ENCODE results near the gene BBS10. TPM values are rescaled to one million over a fixed set of nuclear protein-coding genes. Genes with fewer than 3 reads are reported as not detected.

Gene BBS10
- 5.4 TPM in 2 replicates for polyA plus RNA-seq (2013)

GRCh38 chr12:76348079-76348901 is at the start of gene BBS10:
Gene BBS10, minus strand, starts transcription at chr12:76348415. Its CDS starts 57 bp downstream, at chr12:76348358.
- Histone ChIP-seq H2BK12ac (ENCODE audit: low read length) (no peak within 1 kb of the TSS), H4K91ac (ENCODE audit: low read depth, low read length) (peak within 1 kb of the TSS; percentile 81), H3K14ac (ENCODE audit: low read length) (peak within 1 kb of the TSS; percentile 87), H4K12ac (ENCODE audit: low read depth, low read length) (peak within 1 kb of the TSS; percentile 92), H3K4me2 (ENCODE audit: low read length) (peak within 1 kb of the TSS; percentile 99), H3K27me3 (ENCODE audit: insufficient read depth, low read length) (no peaks in the 10 kb centered on the region), H3K9me3 (ENCODE audit: insufficient read depth, low read depth, low read length) (no peaks in the 10 kb centered on the region), H2AFZ (ENCODE audit: insufficient read depth, low read length, poor library complexity) (peak within 1 kb of the TSS; percentile 85), H4K8ac (ENCODE audit: low read depth, low read length) (peak within 1 kb of the TSS; percentile 97), H3K18ac (ENCODE audit: low read length) (peak within 1 kb of the TSS; percentile 73), H3K79me1 (ENCODE audit: low read length) (peaks cover 8% of the 10 kb centered on the region), H2BK120ac (ENCODE audit: insufficient read depth, low read length, poor library complexity) (peak within 1 kb of the TSS; percentile 73), H3K4me1 (ENCODE audit: control insufficient read depth in 1 of 2, insufficient read depth in 2 of 2, low read length in 2 of 2) (peaks cover 3% of the 10 kb centered on the region in 2 experiments), H3K9ac (ENCODE audit: low read length) (peak within 1 kb of the TSS; percentile 96), H3K27ac (ENCODE audit: low read depth, low read length) (peak within 1 kb of the TSS; percentile 59), H3K23ac (ENCODE audit: low read length) (no peak within 1 kb of the TSS), H2AK5ac (ENCODE audit: low read length) (peak within 1 kb of the TSS; percentile 15), H2BK5ac (ENCODE audit: low read depth, low read length, poor library complexity) (peak within 1 kb of the TSS; percentile 42), H3K4me3 (ENCODE audit: low read depth, low read length) (peak within 1 kb of the TSS; percentile 98), H3K79me2 (ENCODE audit: control insufficient read depth, insufficient read depth, low read length, poor library complexity) (peaks cover 4% of the 10 kb centered on the region), H3K36me3 (ENCODE audit: control insufficient read depth in 1 of 2, insufficient read depth in 2 of 2, low read length in 2 of 2) (no peaks in the 10 kb centered on the region), H3K4ac (ENCODE audit: low read depth, low read length) (peak within 1 kb of the TSS; percentile 52)
- WGBS (ENCODE audit: extremely low coverage, insufficient coverage, insufficient read length): no CpG with 5 or more reads among the region's 49 CpGs
- DNase-seq: peak; percentile 83 to 86

- Histone ChIP-seq H3K9ac (ENCODE audit: low read length) (no peak overlapping the region), H3K4me3 (ENCODE audit: low read depth, low read length) (no peak overlapping the region), H3K14ac (ENCODE audit: low read length) (no peak overlapping the region), H3K4me2 (ENCODE audit: low read length) (no peak overlapping the region), H4K91ac (ENCODE audit: low read depth, low read length) (no peak overlapping the region), H2AK5ac (ENCODE audit: low read length) (no peak overlapping the region), H3K79me1 (ENCODE audit: low read length) (no peaks in the 10 kb centered on the region), H3K27me3 (ENCODE audit: insufficient read depth, low read length) (no peaks in the 10 kb centered on the region), H4K12ac (ENCODE audit: low read depth, low read length) (no peak overlapping the region), H3K4me1 (ENCODE audit: control insufficient read depth in 1 of 2, insufficient read depth in 2 of 2, low read length in 2 of 2) (no peaks in the 10 kb centered on the region), H2BK12ac (ENCODE audit: low read length) (no peak overlapping the region), H2BK120ac (ENCODE audit: insufficient read depth, low read length, poor library complexity) (no peak overlapping the region), H2BK5ac (ENCODE audit: low read depth, low read length, poor library complexity) (no peak overlapping the region), H3K9me3 (ENCODE audit: insufficient read depth, low read depth, low read length) (no peaks in the 10 kb centered on the region), H3K36me3 (ENCODE audit: control insufficient read depth in 1 of 2, insufficient read depth in 2 of 2, low read length in 2 of 2) (peaks cover 2 to 3% of the 10 kb centered on the region in 2 experiments), H3K23ac (ENCODE audit: low read length) (no peak overlapping the region), H3K18ac (ENCODE audit: low read length) (no peak overlapping the region), H2AFZ (ENCODE audit: insufficient read depth, low read length, poor library complexity) (no peak overlapping the region), H4K8ac (ENCODE audit: low read depth, low read length) (no peak overlapping the region), H3K79me2 (ENCODE audit: control insufficient read depth, insufficient read depth, low read length, poor library complexity) (no peaks in the 10 kb centered on the region), H3K27ac (ENCODE audit: low read depth, low read length) (no peak overlapping the region), H3K4ac (ENCODE audit: low read depth, low read length) (no peak overlapping the region)
- WGBS (ENCODE audit: extremely low coverage, insufficient coverage, insufficient read length): no CpG with 5 or more reads among the region's 1 CpG
- DNase-seq: no peak
Observed at GRCh38 chr12:76391461-76391860, 43.2 kb upstream of the BBS10 start.

GRCh38 chr12:76387614-76388013 is 39.4 kb upstream of the BBS10 start:
- H3K9ac ChIP-seq (ENCODE audit: low read length): no peak overlapping the region
- H3K4ac ChIP-seq (ENCODE audit: low read depth, low read length): no peak overlapping the region
- no peak overlapping the region for H4K8ac ChIP-seq (ENCODE audit: low read depth, low read length)
- H3K9me3 ChIP-seq (ENCODE audit: insufficient read depth, low read depth, low read length): no peaks in the 10 kb centered on the region
- no peak overlapping the region for H2AK5ac ChIP-seq (ENCODE audit: low read length)
- H2BK12ac ChIP-seq (ENCODE audit: low read length): no peak overlapping the region
- H3K4me3 ChIP-seq (ENCODE audit: low read depth, low read length): no peak overlapping the region
- H3K14ac ChIP-seq (ENCODE audit: low read length): no peak overlapping the region
- H3K4me2 ChIP-seq (ENCODE audit: low read length): no peak overlapping the region
- no peak overlapping the region for H2BK5ac ChIP-seq (ENCODE audit: low read depth, low read length, poor library complexity)
- no peaks in the 10 kb centered on the region for H3K4me1 ChIP-seq (ENCODE audit: control insufficient read depth in 1 of 2, insufficient read depth in 2 of 2, low read length in 2 of 2)
- H3K79me1 ChIP-seq (ENCODE audit: low read length): no peaks in the 10 kb centered on the region
- H3K36me3 ChIP-seq (ENCODE audit: control insufficient read depth in 1 of 2, insufficient read depth in 2 of 2, low read length in 2 of 2): peaks cover 2 to 3% of the 10 kb centered on the region in 2 experiments
- peak in 1 of 2 donors; percentile 29 for DNase-seq
- no peak overlapping the region for H3K18ac ChIP-seq (ENCODE audit: low read length)
- H2AFZ ChIP-seq (ENCODE audit: insufficient read depth, low read length, poor library complexity): no peak overlapping the region
- H3K79me2 ChIP-seq (ENCODE audit: control insufficient read depth, insufficient read depth, low read length, poor library complexity): no peaks in the 10 kb centered on the region
- H2BK120ac ChIP-seq (ENCODE audit: insufficient read depth, low read length, poor library complexity): no peak overlapping the region
- H3K27ac ChIP-seq (ENCODE audit: low read depth, low read length): no peak overlapping the region
- H4K91ac ChIP-seq (ENCODE audit: low read depth, low read length): no peak overlapping the region
- no CpG with 5 or more reads among the region's 2 CpGs for WGBS (ENCODE audit: extremely low coverage, insufficient coverage, insufficient read length)
- H3K23ac ChIP-seq (ENCODE audit: low read length): no peak overlapping the region
- H3K27me3 ChIP-seq (ENCODE audit: insufficient read depth, low read length): no peaks in the 10 kb centered on the region
- H4K12ac ChIP-seq (ENCODE audit: low read depth, low read length): no peak overlapping the region

- peaks cover 0 to 3% of the 10 kb centered on the region in 2 experiments for H3K36me3 ChIP-seq (ENCODE audit: control insufficient read depth in 1 of 2, insufficient read depth in 2 of 2, low read length in 2 of 2)
- no CpG with 5 or more reads among the region's 2 CpGs for WGBS (ENCODE audit: extremely low coverage, insufficient coverage, insufficient read length)
- no peak overlapping the region for H2BK5ac ChIP-seq (ENCODE audit: low read depth, low read length, poor library complexity)
- H2AFZ ChIP-seq (ENCODE audit: insufficient read depth, low read length, poor library complexity): no peak overlapping the region
- H2AK5ac ChIP-seq (ENCODE audit: low read length): no peak overlapping the region
- no peak overlapping the region for H3K23ac ChIP-seq (ENCODE audit: low read length)
- H3K27ac ChIP-seq (ENCODE audit: low read depth, low read length): no peak overlapping the region
- no peaks in the 10 kb centered on the region for H3K79me1 ChIP-seq (ENCODE audit: low read length)
- no peaks in the 10 kb centered on the region for H3K4me1 ChIP-seq (ENCODE audit: control insufficient read depth in 1 of 2, insufficient read depth in 2 of 2, low read length in 2 of 2)
- no peaks in the 10 kb centered on the region for H3K9me3 ChIP-seq (ENCODE audit: insufficient read depth, low read depth, low read length)
- H3K4me2 ChIP-seq (ENCODE audit: low read length): no peak overlapping the region
- no peak overlapping the region for H4K8ac ChIP-seq (ENCODE audit: low read depth, low read length)
- no peak overlapping the region for H4K12ac ChIP-seq (ENCODE audit: low read depth, low read length)
- H3K27me3 ChIP-seq (ENCODE audit: insufficient read depth, low read length): no peaks in the 10 kb centered on the region
- no peak for DNase-seq
- no peak overlapping the region for H3K4ac ChIP-seq (ENCODE audit: low read depth, low read length)
- H3K4me3 ChIP-seq (ENCODE audit: low read depth, low read length): no peak overlapping the region
- no peak overlapping the region for H3K18ac ChIP-seq (ENCODE audit: low read length)
- H2BK120ac ChIP-seq (ENCODE audit: insufficient read depth, low read length, poor library complexity): no peak overlapping the region
- H4K91ac ChIP-seq (ENCODE audit: low read depth, low read length): no peak overlapping the region
- H3K9ac ChIP-seq (ENCODE audit: low read length): no peak overlapping the region
- H3K14ac ChIP-seq (ENCODE audit: low read length): no peak overlapping the region
- H3K79me2 ChIP-seq (ENCODE audit: control insufficient read depth, insufficient read depth, low read length, poor library complexity): no peaks in the 10 kb centered on the region
- H2BK12ac ChIP-seq (ENCODE audit: low read length): no peak overlapping the region
Observed at GRCh38 chr12:76384560-76384959, 36.3 kb upstream of the BBS10 start.
